ENCODE measurements around the gene KCNJ3.

KCNJ3 gene

GRCh38 chr2:154698296-154698720 lies at the start of gene KCNJ3:
KCNJ3 (plus strand) TSS chr2:154698695; CDS start chr2:154698776, 81 bp downstream.
- DNase-seq, result no peak

GRCh38 chr2:154655499-154655898 lies 43.0 kb upstream of the KCNJ3 start:
- DNase-seq, result no peak

GRCh38 chr2:154658854-154659253 lies 39.6 kb upstream of the KCNJ3 start:
- no peak for DNase-seq

GRCh38 chr2:154664248-154664647 lies 34.2 kb upstream of the KCNJ3 start:
- DNase-seq, result no peak

GRCh38 chr2:154670083-154670482 lies 28.4 kb upstream of the KCNJ3 start:
- DNase-seq, result no peak

- no peak for DNase-seq
Observed at GRCh38 chr2:154673694-154674093, 24.8 kb upstream of the KCNJ3 start.

GRCh38 chr2:154677401-154677800 lies 21.1 kb upstream of the KCNJ3 start:
- no peak for DNase-seq

- DNase-seq, result no peak
Observed at GRCh38 chr2:154681741-154682140, 16.8 kb upstream of the KCNJ3 start.

- DNase-seq, result no peak
Observed at GRCh38 chr2:154686162-154686561, 12.3 kb upstream of the KCNJ3 start.

GRCh38 chr2:154688373-154688772 lies 10.1 kb upstream of the KCNJ3 start:
- DNase-seq, result no peak

GRCh38 chr2:154689158-154689557 lies 9.3 kb upstream of the KCNJ3 start:
- DNase-seq, result no peak

- no peak for DNase-seq
Observed at GRCh38 chr2:154692927-154693326, 5.6 kb upstream of the KCNJ3 start.

- DNase-seq, result no peak
Observed at GRCh38 chr2:154693741-154694340, 4.7 kb upstream of the KCNJ3 start.

- DNase-seq, result no peak
Observed at GRCh38 chr2:154694881-154695280, 3.6 kb upstream of the KCNJ3 start.

GRCh38 chr2:154696369-154696768 lies 2.1 kb upstream of the KCNJ3 start:
- DNase-seq, result no peak

GRCh38 chr2:154696810-154697417 lies 1.6 kb upstream of the KCNJ3 start:
- no peak for DNase-seq

GRCh38 chr2:154697418-154698252 lies 860 bp upstream of the KCNJ3 start:
- no peak for DNase-seq

- no peak for DNase-seq
Observed at GRCh38 chr2:154698721-154699574, 453 bp downstream of the KCNJ3 start.

- DNase-seq, result no peak
Observed at GRCh38 chr2:154699575-154699930, 1.1 kb downstream of the KCNJ3 start.

GRCh38 chr2:154700136-154700535 lies 1.6 kb downstream of the KCNJ3 start:
- no peak for DNase-seq

- no peak for DNase-seq
Observed at GRCh38 chr2:154704991-154705390, 6.5 kb downstream of the KCNJ3 start.

GRCh38 chr2:154706660-154707059 lies 8.2 kb downstream of the KCNJ3 start:
- DNase-seq, result no peak

GRCh38 chr2:154707994-154708575 lies 9.6 kb downstream of the KCNJ3 start:
- no peak for DNase-seq

Measured in stimulated activated CD4-positive, alpha-beta T cell treated with anti-CD3 and anti-CD28 coated beads, Interleukin-2, amount 100 ng/mL, for 48 hours (primary cell).